GM13977 (cell line): ENCODE data around the gene MED13L.

Experiments
- DNase-seq: peaks from one replicate; pipeline ENCODE4 v3.0.0; 2012; ENCODE audit warnings: low spot score
- CTCF ChIP-seq: IDR thresholded peaks from 2 replicates; pipeline ENCODE4 v1.5.1; 2012; ENCODE audit warnings: mild to moderate bottlenecking, control low read depth; ENCODE audit not compliant: insufficient read depth; ENCODE audit errors: extremely low read depth, missing control alignments
- in situ Hi-C: fragments of 300-500 bp; cut with MboI; formaldehyde crosslinking; loops from one replicate; pipeline ENCODE4 v1.12.0; 2022; ENCODE audit warnings: low sequenced_read_pairs, low pct_unique_long_range_greater_than_20kb, mixed read lengths, inconsistent platforms; ENCODE audit not compliant: unreplicated experiment

The MED13L gene

GRCh38 chr12:116058574-116058973 is 218.9 kb downstream of the MED13L start:
- in situ Hi-C loops, result no loop called here
- DNase-seq, result no peak
- no peak for TF ChIP-seq CTCF

GRCh38 chr12:116057356-116057755 is 220.1 kb downstream of the MED13L start:
- DNase-seq, result no peak
- in situ Hi-C loops, result no loop called here
- TF ChIP-seq CTCF, result no peak

GRCh38 chr12:116055895-116056607 is 221.4 kb downstream of the MED13L start:
- DNase-seq, result no peak
- in situ Hi-C loops, result no loop called here
- no peak for TF ChIP-seq CTCF

- no peak for TF ChIP-seq CTCF
- no peak for DNase-seq
- in situ Hi-C loops, result no loop called here
These were observed 223.2 kb downstream of the MED13L start for GRCh38 chr12:116054280-116054679.

GRCh38 chr12:116053479-116054200 is 223.9 kb downstream of the MED13L start:
- no peak for TF ChIP-seq CTCF
- in situ Hi-C loops, result no loop called here
- no peak for DNase-seq

- DNase-seq, result no peak
- no peak for TF ChIP-seq CTCF
- in situ Hi-C loops, result no loop called here
These were observed 227.2 kb downstream of the MED13L start for GRCh38 chr12:116050275-116050674.
